MCF 10A (cell line): ENCODE measurements around the gene TAF1C. TPM values are rescaled to one million over a fixed set of nuclear protein-coding genes. Genes with fewer than 3 reads are reported as not detected.

Experiments used
- BruUV-seq: library from RNA; stranded (reverse); fragments of 400-500 nt; replicated peaks from 2 replicates; lab custom pipeline; 2021; lab: Mats Ljungman, UMichigan
- CTCF ChIA-PET: fragments of 300-600 bp; sonication (Branson Sonifier 250); formaldehyde crosslinking; extraction: SDS; loops from one replicate; lab custom pipeline; 2021; ENCODE audit warnings: antibody characterized with exemption, inconsistent platforms; lab: Yijun Ruan, JAX
- POLR2A ChIA-PET: fragments of 300-600, 350-650 bp; sonication (Branson Sonifier 250); formaldehyde crosslinking; extraction: SDS; loops from one replicate; lab custom pipeline; 2020; ENCODE audit warnings: antibody characterized with exemption, inconsistent platforms; lab: Yijun Ruan, JAX
- DNase-seq: peaks from one replicate; pipeline ENCODE4 v3.0.0-alpha.2; 2018; ENCODE audit not compliant: unreplicated experiment
- H3K27ac Mint-ChIP-seq: one replicate; pipeline ENCODE4 v1.8.0; 2022; ENCODE audit warnings: mild to moderate bottlenecking, low read depth, mixed read lengths; ENCODE audit not compliant: unreplicated experiment
- H3K27me3 Mint-ChIP-seq: one replicate; pipeline ENCODE4 v1.8.0; 2022; ENCODE audit warnings: mixed read lengths; ENCODE audit not compliant: insufficient read depth, unreplicated experiment
- H3K36me3 Mint-ChIP-seq: one replicate; pipeline ENCODE4 v1.8.0; 2022; ENCODE audit warnings: mild to moderate bottlenecking, moderate library complexity, mixed read lengths; ENCODE audit not compliant: insufficient read depth, unreplicated experiment
- H3K4me1 Mint-ChIP-seq: one replicate; pipeline ENCODE4 v1.8.0; 2022; ENCODE audit warnings: mixed read lengths; ENCODE audit not compliant: insufficient read depth, unreplicated experiment
- H3K4me3 Mint-ChIP-seq: one replicate; pipeline ENCODE4 v1.8.0; 2022; ENCODE audit warnings: mild to moderate bottlenecking, moderate library complexity, mixed read lengths; ENCODE audit not compliant: unreplicated experiment
- H3K9me3 Mint-ChIP-seq: one replicate; pipeline ENCODE4 v1.8.0; 2022; ENCODE audit warnings: mixed read lengths; ENCODE audit not compliant: unreplicated experiment
- CTCF ChIP-seq: fragments of 200-600 bp; IDR thresholded peaks from one replicate; pipeline ENCODE4 v1.8.0; 2022; ENCODE audit warnings: antibody characterized with exemption, mild to moderate bottlenecking; ENCODE audit not compliant: unreplicated experiment
- intact Hi-C: fragments of 100-400 bp; cut with micrococcal nuclease; formaldehyde crosslinking; loops from 2 replicates; pipeline ENCODE4 v1.14.1; 2022
- total RNA-seq: library from RNA; stranded (reverse); gene quantifications from 2 replicates; pipeline ENCODE4 v1.2.3, GENCODE V29; 2022

The TAF1C gene
- total RNA-seq, 1 experiment from 2014 or later = 35.1 TPM

DNA sequence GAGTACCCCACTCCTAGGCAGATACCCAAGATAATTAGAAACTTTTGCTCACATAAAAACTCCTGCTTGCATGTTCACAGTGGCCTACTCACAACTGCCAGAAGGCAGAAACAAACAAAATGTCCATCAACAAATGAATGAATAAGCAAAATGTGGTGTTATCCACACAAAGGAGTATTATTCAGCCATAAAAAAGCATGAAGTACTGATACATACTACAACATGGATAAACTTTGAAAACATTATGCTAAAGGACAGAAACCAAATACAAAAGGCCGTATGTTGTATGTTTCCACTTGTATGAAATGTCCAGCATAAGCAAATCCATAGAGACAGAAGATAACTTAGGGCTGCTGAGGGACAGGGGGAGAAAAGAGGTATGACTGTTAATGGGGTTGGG lies 43.8 kb downstream of the TAF1C start:
- CTCF ChIA-PET = interaction anchor here (0.7 to 1.6 kb wide), 5 partner anchors 26 to 189 kb away, joined by 3 to 7 read pairs (median 4); partner anchors contain the start of gene TAF1C
- BruUV-seq = no TSS peak

DNA sequence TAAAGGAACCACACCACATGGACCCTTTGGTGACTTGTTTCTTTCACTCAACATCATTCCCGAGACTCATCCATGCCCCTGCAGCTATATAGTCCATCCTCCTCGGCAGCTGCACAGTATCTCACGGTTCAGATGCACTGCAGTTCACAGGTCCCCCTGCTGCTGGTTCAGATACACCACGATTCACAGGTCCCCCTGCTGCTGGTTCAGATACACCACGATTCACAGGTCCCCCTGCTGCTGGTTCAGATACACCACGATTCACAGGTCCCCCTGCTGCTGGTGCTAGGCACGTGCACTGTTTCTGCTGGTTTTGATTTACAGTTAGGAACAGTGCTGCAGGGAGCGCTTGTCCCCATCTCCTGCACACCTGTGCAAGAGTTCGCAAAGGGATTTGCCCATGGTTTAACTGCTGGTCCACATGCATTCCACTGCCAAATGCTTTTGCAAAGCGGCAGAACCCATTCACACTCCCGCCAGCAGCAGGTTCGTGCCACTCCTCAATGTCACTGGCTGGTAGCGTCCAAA lies 45.6 kb downstream of the TAF1C start:
- no peaks in the 10 kb centered on the region for H3K27me3 Mint-ChIP-seq
- H3K27ac Mint-ChIP-seq = no peak overlapping the region
- no TSS peak for BruUV-seq
- H3K4me3 Mint-ChIP-seq = no peak overlapping the region
- intact Hi-C loops = no loop called here
- peaks cover 3% of the 10 kb centered on the region for H3K36me3 Mint-ChIP-seq
- DNase-seq = no peak
- no peak for TF ChIP-seq CTCF
- CTCF ChIA-PET = interaction anchor here (0.6 to 0.7 kb wide), 2 partner anchors 10 to 20 kb away, joined by 3 read pairs; no protein-coding TSS in a partner anchor
- POLR2A ChIA-PET = interaction anchor here (2.2 kb wide), 1 partner anchor 24 kb away, joined by 6 read pairs; the partner anchor contains the start of gene MBTPS1
- no peaks in the 10 kb centered on the region for H3K9me3 Mint-ChIP-seq
- peaks cover 4% of the 10 kb centered on the region for H3K4me1 Mint-ChIP-seq

More for the DNA sequence above, 43.8 kb downstream of the TAF1C start:
- no peak for DNase-seq
- peaks cover 4% of the 10 kb centered on the region for H3K4me1 Mint-ChIP-seq
- H3K27me3 Mint-ChIP-seq = no peaks in the 10 kb centered on the region
- H3K4me3 Mint-ChIP-seq = peak overlapping the region; percentile 88
- intact Hi-C loops = no loop called here
- POLR2A ChIA-PET = interaction anchor here (0.6 kb wide), 1 partner anchor 30 kb away, joined by 3 read pairs; no protein-coding TSS in a partner anchor
- H3K9me3 Mint-ChIP-seq = no peaks in the 10 kb centered on the region
- H3K27ac Mint-ChIP-seq = no peak overlapping the region
- peaks cover 4% of the 10 kb centered on the region for H3K36me3 Mint-ChIP-seq
- TF ChIP-seq CTCF = no peak

DNA sequence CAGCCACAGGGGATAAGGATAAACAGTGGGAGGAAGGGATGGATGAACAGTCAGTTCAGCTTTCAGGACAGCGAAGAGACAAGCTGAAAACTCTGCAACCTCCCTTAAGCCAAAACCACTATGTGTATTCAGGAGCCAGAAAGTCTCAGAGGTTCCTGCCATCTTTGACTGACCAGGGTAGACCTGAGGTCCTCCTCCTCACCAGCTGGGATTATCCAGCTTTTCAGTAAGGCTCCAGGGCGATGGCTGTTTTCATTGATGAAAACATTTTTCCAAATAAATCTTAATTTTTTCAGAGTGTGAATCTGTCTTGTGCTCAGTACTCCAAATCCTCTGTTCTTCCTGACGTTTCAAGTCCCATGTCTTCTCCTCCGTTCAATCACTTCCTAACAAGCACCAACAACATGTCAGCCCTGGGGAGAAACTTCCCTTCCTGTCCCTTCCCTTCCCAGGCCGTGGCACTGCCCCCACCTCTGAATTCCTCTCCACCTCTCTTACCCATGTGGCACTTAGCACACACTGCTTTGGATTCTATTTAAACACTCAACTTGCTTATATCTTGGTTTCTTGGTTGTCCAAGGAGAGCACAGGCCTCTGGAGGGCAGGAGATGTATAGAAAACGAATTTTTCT lies 47.1 kb downstream of the TAF1C start:
- ChIA-PET POLR2A (interaction anchor here (2.4 kb wide), 1 partner anchor 23 kb away, joined by 10 read pairs; the partner anchor contains the start of gene MBTPS1), CTCF (interaction anchor here (0.5 kb wide), 1 partner anchor 46 kb away, joined by 3 read pairs; no protein-coding TSS in a partner anchor)
- Mint-ChIP-seq H3K27ac (no peak overlapping the region), H3K4me3 (no peak overlapping the region), H3K4me1 (peaks cover 9% of the 10 kb centered on the region), H3K27me3 (no peaks in the 10 kb centered on the region), H3K36me3 (no peaks in the 10 kb centered on the region), H3K9me3 (no peaks in the 10 kb centered on the region)
- intact Hi-C loops = no loop called here
- BruUV-seq = no TSS peak
- TF ChIP-seq CTCF = no peak
- DNase-seq = no peak
